SK-N-SH treated with all-trans-retinoic acid at 6 μM for 48 hours (cell line): ENCODE results near the gene S100A14.
A peak's percentile ranks its signal among the peaks of the same experiment; 100 is the strongest.

Experiments
- ESRRG ChIP-seq: fragments of 250-450 bp; sonication (Bioruptor Pico); IDR thresholded peaks from 2 replicates; pipeline ENCODE4 v1.6.1; 2021; ENCODE audit warnings: mild to moderate bottlenecking
- ISL1 ChIP-seq: fragments of 250-450 bp; sonication (Bioruptor Pico); IDR thresholded peaks from 2 replicates; pipeline ENCODE4 v2.1.2; 2022; ENCODE audit warnings: mild to moderate bottlenecking, moderate library complexity
- RARB ChIP-seq: fragments of 250-450 bp; sonication (Bioruptor Pico); IDR thresholded peaks from 2 replicates; pipeline ENCODE4 v1.8.0; 2021; ENCODE audit warnings: mild to moderate bottlenecking, moderate library complexity
- TCF4 ChIP-seq: fragments of 250-450 bp; sonication (Bioruptor Pico); IDR thresholded peaks from 2 replicates; pipeline ENCODE4 v1.8.0; 2021; ENCODE audit warnings: mild to moderate bottlenecking, moderate library complexity, borderline replicate concordance
- ZC3H10 ChIP-seq: fragments of 250-450 bp; sonication (Bioruptor Pico); IDR thresholded peaks from 2 replicates; pipeline ENCODE4 v1.5.1; 2021; ENCODE audit warnings: mild to moderate bottlenecking, moderate library complexity
- ZFP3 ChIP-seq: fragments of 250-450 bp; sonication (Bioruptor Pico); IDR thresholded peaks from 2 replicates; pipeline ENCODE4 v1.5.0; 2020; ENCODE audit warnings: mild to moderate bottlenecking, moderate library complexity
- ZFP30 ChIP-seq: fragments of 450-650 bp; formaldehyde crosslinking; IDR thresholded peaks from 2 replicates; pipeline ENCODE4 v1.5.0; 2022; ENCODE audit warnings: mild to moderate bottlenecking, moderate library complexity
- ZNF565 ChIP-seq: fragments of 450-650 bp; formaldehyde crosslinking; conservative IDR thresholded peaks from 2 replicates; pipeline ENCODE4 v1.5.0; 2020; ENCODE audit warnings: low read depth, mild to moderate bottlenecking, moderate library complexity
- ZNF70 ChIP-seq: fragments of 450-650 bp; formaldehyde crosslinking; IDR thresholded peaks from 2 replicates; pipeline ENCODE4 v1.5.0; 2020; ENCODE audit warnings: mild to moderate bottlenecking, moderate library complexity
- TF ChIP-seq, protein P1 (sequence below): fragments of 250-450 bp; sonication (Bioruptor Pico); IDR thresholded peaks from 2 replicates; pipeline ENCODE4 v1.5.1; 2021; ENCODE audit warnings: mild to moderate bottlenecking, moderate library complexity
- TF ChIP-seq, protein P2 (sequence below): fragments of 250-450 bp; sonication (Bioruptor Pico); IDR thresholded peaks from 2 replicates; pipeline ENCODE4 v1.5.0; 2020; ENCODE audit warnings: mild to moderate bottlenecking, moderate library complexity
- TF ChIP-seq, protein P3 (sequence below): fragments of 250-450 bp; sonication (Bioruptor Pico); IDR thresholded peaks from 2 replicates; pipeline ENCODE4 v1.8.0; 2021; ENCODE audit warnings: low read depth, mild to moderate bottlenecking, moderate library complexity, borderline replicate concordance
- TF ChIP-seq, protein P4 (sequence below): fragments of 250-450 bp; sonication (Bioruptor Pico); IDR thresholded peaks from 2 replicates; pipeline ENCODE4 v1.8.0; 2020; ENCODE audit warnings: mild to moderate bottlenecking, moderate library complexity, borderline replicate concordance
- TF ChIP-seq, protein P5 (sequence below): fragments of 250-450 bp; sonication (Bioruptor Pico); IDR thresholded peaks from 2 replicates; pipeline ENCODE4 v1.5.1; 2020; ENCODE audit warnings: low read depth, mild to moderate bottlenecking, moderate library complexity

DNA sequence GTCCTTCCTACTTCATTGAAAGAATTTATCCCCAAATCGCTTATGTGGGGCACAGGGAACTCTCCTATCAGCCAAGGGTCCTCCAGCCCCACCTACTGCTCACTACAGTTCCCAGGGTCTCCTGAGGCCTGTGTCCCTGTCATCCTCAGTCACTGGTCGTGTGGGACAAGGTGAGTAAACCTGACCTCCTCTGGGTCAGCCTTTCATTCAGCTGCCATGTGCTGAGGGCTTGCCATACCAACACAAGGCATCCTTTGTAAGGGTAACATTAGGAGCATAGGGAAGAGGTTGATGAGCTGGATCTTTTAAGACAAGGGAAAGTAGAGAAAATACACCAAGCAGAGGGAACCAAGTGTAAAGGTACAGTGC, 31.2 kb upstream of the S100A14 start:
- TF ChIP-seq RARB (CRISPR knock-in tag) (no peak), ZNF565 (CRISPR knock-in tag) (no peak), TCF4 (CRISPR knock-in tag) (no peak), ZC3H10 (no peak), ZNF70 (CRISPR knock-in tag) (no peak), ESRRG (CRISPR knock-in tag) (no peak), ZFP3 (CRISPR knock-in tag) (no peak), ISL1 (CRISPR knock-in tag) (no peak), ZFP30 (CRISPR knock-in tag) (no peak)
- TF ChIP-seq, protein P1, sequence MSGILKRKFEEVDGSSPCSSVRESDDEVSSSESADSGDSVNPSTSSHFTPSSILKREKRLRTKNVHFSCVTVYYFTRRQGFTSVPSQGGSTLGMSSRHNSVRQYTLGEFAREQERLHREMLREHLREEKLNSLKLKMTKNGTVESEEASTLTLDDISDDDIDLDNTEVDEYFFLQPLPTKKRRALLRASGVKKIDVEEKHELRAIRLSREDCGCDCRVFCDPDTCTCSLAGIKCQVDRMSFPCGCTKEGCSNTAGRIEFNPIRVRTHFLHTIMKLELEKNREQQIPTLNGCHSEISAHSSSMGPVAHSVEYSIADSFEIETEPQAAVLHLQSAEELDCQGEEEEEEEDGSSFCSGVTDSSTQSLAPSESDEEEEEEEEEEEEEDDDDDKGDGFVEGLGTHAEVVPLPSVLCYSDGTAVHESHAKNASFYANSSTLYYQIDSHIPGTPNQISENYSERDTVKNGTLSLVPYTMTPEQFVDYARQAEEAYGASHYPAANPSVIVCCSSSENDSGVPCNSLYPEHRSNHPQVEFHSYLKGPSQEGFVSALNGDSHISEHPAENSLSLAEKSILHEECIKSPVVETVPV (CRISPR knock-in tag), result no peak
- TF ChIP-seq, protein P2, sequence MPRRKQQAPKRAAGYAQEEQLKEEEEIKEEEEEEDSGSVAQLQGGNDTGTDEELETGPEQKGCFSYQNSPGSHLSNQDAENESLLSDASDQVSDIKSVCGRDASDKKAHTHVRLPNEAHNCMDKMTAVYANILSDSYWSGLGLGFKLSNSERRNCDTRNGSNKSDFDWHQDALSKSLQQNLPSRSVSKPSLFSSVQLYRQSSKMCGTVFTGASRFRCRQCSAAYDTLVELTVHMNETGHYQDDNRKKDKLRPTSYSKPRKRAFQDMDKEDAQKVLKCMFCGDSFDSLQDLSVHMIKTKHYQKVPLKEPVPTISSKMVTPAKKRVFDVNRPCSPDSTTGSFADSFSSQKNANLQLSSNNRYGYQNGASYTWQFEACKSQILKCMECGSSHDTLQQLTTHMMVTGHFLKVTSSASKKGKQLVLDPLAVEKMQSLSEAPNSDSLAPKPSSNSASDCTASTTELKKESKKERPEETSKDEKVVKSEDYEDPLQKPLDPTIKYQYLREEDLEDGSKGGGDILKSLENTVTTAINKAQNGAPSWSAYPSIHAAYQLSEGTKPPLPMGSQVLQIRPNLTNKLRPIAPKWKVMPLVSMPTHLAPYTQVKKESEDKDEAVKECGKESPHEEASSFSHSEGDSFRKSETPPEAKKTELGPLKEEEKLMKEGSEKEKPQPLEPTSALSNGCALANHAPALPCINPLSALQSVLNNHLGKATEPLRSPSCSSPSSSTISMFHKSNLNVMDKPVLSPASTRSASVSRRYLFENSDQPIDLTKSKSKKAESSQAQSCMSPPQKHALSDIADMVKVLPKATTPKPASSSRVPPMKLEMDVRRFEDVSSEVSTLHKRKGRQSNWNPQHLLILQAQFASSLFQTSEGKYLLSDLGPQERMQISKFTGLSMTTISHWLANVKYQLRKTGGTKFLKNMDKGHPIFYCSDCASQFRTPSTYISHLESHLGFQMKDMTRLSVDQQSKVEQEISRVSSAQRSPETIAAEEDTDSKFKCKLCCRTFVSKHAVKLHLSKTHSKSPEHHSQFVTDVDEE (CRISPR knock-in tag), result no peak
- TF ChIP-seq, protein P3, sequence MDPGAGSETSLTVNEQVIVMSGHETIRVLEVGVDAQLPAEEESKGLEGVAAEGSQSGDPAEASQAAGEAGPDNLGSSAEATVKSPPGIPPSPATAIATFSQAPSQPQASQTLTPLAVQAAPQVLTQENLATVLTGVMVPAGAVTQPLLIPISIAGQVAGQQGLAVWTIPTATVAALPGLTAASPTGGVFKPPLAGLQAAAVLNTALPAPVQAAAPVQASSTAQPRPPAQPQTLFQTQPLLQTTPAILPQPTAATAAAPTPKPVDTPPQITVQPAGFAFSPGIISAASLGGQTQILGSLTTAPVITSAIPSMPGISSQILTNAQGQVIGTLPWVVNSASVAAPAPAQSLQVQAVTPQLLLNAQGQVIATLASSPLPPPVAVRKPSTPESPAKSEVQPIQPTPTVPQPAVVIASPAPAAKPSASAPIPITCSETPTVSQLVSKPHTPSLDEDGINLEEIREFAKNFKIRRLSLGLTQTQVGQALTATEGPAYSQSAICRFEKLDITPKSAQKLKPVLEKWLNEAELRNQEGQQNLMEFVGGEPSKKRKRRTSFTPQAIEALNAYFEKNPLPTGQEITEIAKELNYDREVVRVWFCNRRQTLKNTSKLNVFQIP (CRISPR knock-in tag), result no peak
- TF ChIP-seq, protein P4, sequence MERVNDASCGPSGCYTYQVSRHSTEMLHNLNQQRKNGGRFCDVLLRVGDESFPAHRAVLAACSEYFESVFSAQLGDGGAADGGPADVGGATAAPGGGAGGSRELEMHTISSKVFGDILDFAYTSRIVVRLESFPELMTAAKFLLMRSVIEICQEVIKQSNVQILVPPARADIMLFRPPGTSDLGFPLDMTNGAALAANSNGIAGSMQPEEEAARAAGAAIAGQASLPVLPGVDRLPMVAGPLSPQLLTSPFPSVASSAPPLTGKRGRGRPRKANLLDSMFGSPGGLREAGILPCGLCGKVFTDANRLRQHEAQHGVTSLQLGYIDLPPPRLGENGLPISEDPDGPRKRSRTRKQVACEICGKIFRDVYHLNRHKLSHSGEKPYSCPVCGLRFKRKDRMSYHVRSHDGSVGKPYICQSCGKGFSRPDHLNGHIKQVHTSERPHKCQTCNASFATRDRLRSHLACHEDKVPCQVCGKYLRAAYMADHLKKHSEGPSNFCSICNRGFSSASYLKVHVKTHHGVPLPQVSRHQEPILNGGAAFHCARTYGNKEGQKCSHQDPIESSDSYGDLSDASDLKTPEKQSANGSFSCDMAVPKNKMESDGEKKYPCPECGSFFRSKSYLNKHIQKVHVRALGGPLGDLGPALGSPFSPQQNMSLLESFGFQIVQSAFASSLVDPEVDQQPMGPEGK (CRISPR knock-in tag), result 0 out of 2 replicates have a peak, but pooled peaks have one; percentile 13
- TF ChIP-seq, protein P5, sequence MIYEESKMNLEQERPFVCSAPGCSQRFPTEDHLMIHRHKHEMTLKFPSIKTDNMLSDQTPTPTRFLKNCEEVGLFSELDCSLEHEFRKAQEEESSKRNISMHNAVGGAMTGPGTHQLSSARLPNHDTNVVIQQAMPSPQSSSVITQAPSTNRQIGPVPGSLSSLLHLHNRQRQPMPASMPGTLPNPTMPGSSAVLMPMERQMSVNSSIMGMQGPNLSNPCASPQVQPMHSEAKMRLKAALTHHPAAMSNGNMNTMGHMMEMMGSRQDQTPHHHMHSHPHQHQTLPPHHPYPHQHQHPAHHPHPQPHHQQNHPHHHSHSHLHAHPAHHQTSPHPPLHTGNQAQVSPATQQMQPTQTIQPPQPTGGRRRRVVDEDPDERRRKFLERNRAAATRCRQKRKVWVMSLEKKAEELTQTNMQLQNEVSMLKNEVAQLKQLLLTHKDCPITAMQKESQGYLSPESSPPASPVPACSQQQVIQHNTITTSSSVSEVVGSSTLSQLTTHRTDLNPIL (CRISPR knock-in tag), result no peak
